Measurements from ENCODE around the gene CLEC3B.

Gene CLEC3B

GRCh38 chr3:45003859-45004258 is 22.2 kb upstream of the CLEC3B start:
- no peaks in the 10 kb centered on the region for H3K9me2 ChIP-seq (replicated peaks; ENCODE audit: insufficient read depth, low read length)
- H3K27ac ChIP-seq (ENCODE audit: low read depth, low read length), result no peak overlapping the region
- no peak overlapping the region for H2AFZ ChIP-seq (ENCODE audit: low read depth, low read length, severe bottlenecking)
- H3K36me3 ChIP-seq (ENCODE audit: low read length), result peaks cover 20% of the 10 kb centered on the region; the same call in 1 of the 2 replicates
- no peaks in the 10 kb centered on the region for H3K27me3 ChIP-seq (ENCODE audit: low read length)
- 0 out of 2 replicates have a peak, but pooled peaks cover 3% of the 10 kb centered on the region for H3K79me2 ChIP-seq (ENCODE audit: insufficient read depth, low read length)
- no peak overlapping the region for H3K9ac ChIP-seq (ENCODE audit: low read length)
- TF ChIP-seq EZH2phosphoT487 (conservative IDR thresholded peaks at IDR 0.05; ENCODE audit: low read length), result no peak
- TF ChIP-seq CTCF (IDR thresholded peaks at IDR 0.05; ENCODE audit: insufficient read depth, low read length, poor library complexity, severe bottlenecking), result no peak
- no peak overlapping the region for H3K4me3 ChIP-seq (ENCODE audit: insufficient read depth, low read length, poor library complexity, severe bottlenecking)
- H3K9me3 ChIP-seq (ENCODE audit: insufficient read depth, low read length), result no peaks in the 10 kb centered on the region
- no peak overlapping the region for H3K4me2 ChIP-seq (ENCODE audit: low read depth, low read length, poor library complexity, severe bottlenecking)
- H4K20me1 ChIP-seq (ENCODE audit: low read depth, low read length), result no peaks in the 10 kb centered on the region
- H3F3A ChIP-seq (ENCODE audit: insufficient read depth), result no peaks in the 10 kb centered on the region

- Histone ChIP-seq H4K20me1 (ENCODE audit: low read depth, low read length) (no peaks in the 10 kb centered on the region), H3K36me3 (ENCODE audit: low read length) (peaks cover 14% of the 10 kb centered on the region; the same call in 1 of the 2 replicates), H3K27me3 (ENCODE audit: low read length) (no peaks in the 10 kb centered on the region), H3K9me2 (replicated peaks; ENCODE audit: insufficient read depth, low read length) (no peaks in the 10 kb centered on the region), H3K4me3 (ENCODE audit: insufficient read depth, low read length, poor library complexity, severe bottlenecking) (no peak overlapping the region), H3F3A (ENCODE audit: insufficient read depth) (no peaks in the 10 kb centered on the region), H3K9ac (ENCODE audit: low read length) (no peak overlapping the region), H3K79me2 (ENCODE audit: insufficient read depth, low read length) (0 out of 2 replicates have a peak, but pooled peaks cover 3% of the 10 kb centered on the region), H3K9me3 (ENCODE audit: insufficient read depth, low read length) (no peaks in the 10 kb centered on the region), H3K27ac (ENCODE audit: low read depth, low read length) (no peak overlapping the region), H2AFZ (ENCODE audit: low read depth, low read length, severe bottlenecking) (no peak overlapping the region), H3K4me2 (ENCODE audit: low read depth, low read length, poor library complexity, severe bottlenecking) (no peak overlapping the region)
- TF ChIP-seq CTCF (IDR thresholded peaks at IDR 0.05; ENCODE audit: insufficient read depth, low read length, poor library complexity, severe bottlenecking) (no peak), EZH2phosphoT487 (conservative IDR thresholded peaks at IDR 0.05; ENCODE audit: low read length) (no peak)
These were observed 19.0 kb upstream of the CLEC3B start for GRCh38 chr3:45007091-45007490.

- Histone ChIP-seq H3K4me3 (ENCODE audit: insufficient read depth, low read length, poor library complexity, severe bottlenecking) (no peak overlapping the region), H2AFZ (ENCODE audit: low read depth, low read length, severe bottlenecking) (no peak overlapping the region), H3K9ac (ENCODE audit: low read length) (no peak overlapping the region), H4K20me1 (ENCODE audit: low read depth, low read length) (no peaks in the 10 kb centered on the region), H3K9me3 (ENCODE audit: insufficient read depth, low read length) (no peaks in the 10 kb centered on the region), H3K9me2 (replicated peaks; ENCODE audit: insufficient read depth, low read length) (no peaks in the 10 kb centered on the region), H3F3A (ENCODE audit: insufficient read depth) (no peaks in the 10 kb centered on the region), H3K27me3 (ENCODE audit: low read length) (no peaks in the 10 kb centered on the region), H3K36me3 (ENCODE audit: low read length) (peaks cover 20% of the 10 kb centered on the region; the same call in 1 of the 2 replicates), H3K27ac (ENCODE audit: low read depth, low read length) (no peak overlapping the region), H3K4me2 (ENCODE audit: low read depth, low read length, poor library complexity, severe bottlenecking) (no peak overlapping the region), H3K79me2 (ENCODE audit: insufficient read depth, low read length) (0 out of 2 replicates have a peak, but pooled peaks cover 1% of the 10 kb centered on the region)
- TF ChIP-seq CTCF (IDR thresholded peaks at IDR 0.05; ENCODE audit: insufficient read depth, low read length, poor library complexity, severe bottlenecking), result no peak
- TF ChIP-seq EZH2phosphoT487 (conservative IDR thresholded peaks at IDR 0.05; ENCODE audit: low read length), result no peak
These were observed 18.0 kb upstream of the CLEC3B start for GRCh38 chr3:45008117-45008516.

Data from SU-DHL-6 (cell line).